Mesothelial cell of epicardium (in vitro differentiated cells): ENCODE measurements around the gene ADGRD1. TPM values are rescaled to one million over a fixed set of nuclear protein-coding genes. Genes with fewer than 3 reads are reported as not detected.

Source experiments
- DNase-seq, 2 experiments: peaks; one replicate each; pipeline ENCODE4 v3.0.0; 2021; ENCODE audit warnings: low spot score in 2 of 2; ENCODE audit not compliant: unreplicated experiment in 2 of 2
- H3K27ac Mint-ChIP-seq: 2 replicates; pipeline ENCODE4 v1.8.0; 2021; ENCODE audit warnings: mixed read lengths
- H3K27me3 Mint-ChIP-seq: 2 replicates; pipeline ENCODE4 v1.8.0; 2021; ENCODE audit warnings: low read depth, mixed read lengths
- H3K36me3 Mint-ChIP-seq: 2 replicates; pipeline ENCODE4 v1.8.0; 2021; ENCODE audit warnings: mixed read lengths
- H3K4me1 Mint-ChIP-seq: 2 replicates; pipeline ENCODE4 v1.8.0; 2021; ENCODE audit warnings: mixed read lengths
- H3K4me3 Mint-ChIP-seq: 2 replicates; pipeline ENCODE4 v1.8.0; 2021; ENCODE audit warnings: mild to moderate bottlenecking, moderate library complexity, mixed read lengths
- H3K9me3 Mint-ChIP-seq: 2 replicates; pipeline ENCODE4 v1.8.0; 2021; ENCODE audit warnings: mixed read lengths
- CTCF ChIP-seq: fragments of 200-600 bp; sonication (generic); IDR thresholded peaks from one replicate; pipeline ENCODE4 v1.5.0; 2021; ENCODE audit warnings: antibody characterized with exemption; ENCODE audit not compliant: unreplicated experiment
- total RNA-seq: library from RNA; stranded (reverse); gene quantifications from 3 replicates; pipeline ENCODE4 v1.2.1, GENCODE V29; 2021

The ADGRD1 gene
- total RNA-seq, 1 donor from 2014 or later, result 7.2 TPM

DNA sequence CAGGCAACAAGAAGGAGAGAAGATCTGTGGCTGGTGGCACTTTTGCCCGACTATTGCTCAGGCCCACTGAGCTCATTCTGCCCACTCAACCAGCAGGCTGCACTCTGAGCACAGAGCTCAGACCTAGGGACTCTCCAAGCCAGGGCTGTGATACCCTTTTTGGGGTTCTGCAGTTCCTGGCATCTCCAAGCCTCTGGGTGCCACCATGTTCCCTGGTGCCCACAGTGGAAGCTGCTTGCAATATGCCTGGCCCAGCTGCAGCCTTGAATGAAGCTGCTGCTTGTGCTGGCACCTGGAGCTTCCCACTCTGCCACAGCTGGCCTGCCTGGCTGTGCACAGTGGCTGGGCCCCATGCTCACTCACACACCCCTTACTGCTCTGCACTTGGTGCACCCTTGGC lies 236.1 kb downstream of the ADGRD1 start:
- no peak for DNase-seq
- Mint-ChIP-seq H3K36me3 (no peaks in the 10 kb centered on the region), H3K9me3 (peaks cover 22% of the 10 kb centered on the region), H3K27me3 (peaks cover 36% of the 10 kb centered on the region), H3K4me1 (no peaks in the 10 kb centered on the region), H3K4me3 (no peak overlapping the region), H3K27ac (no peak overlapping the region)
- TF ChIP-seq CTCF, result no peak

- H3K27me3 Mint-ChIP-seq, result peaks cover 36% of the 10 kb centered on the region
- no peak for TF ChIP-seq CTCF
- H3K27ac Mint-ChIP-seq, result no peak overlapping the region
- H3K36me3 Mint-ChIP-seq, result no peaks in the 10 kb centered on the region
- no peaks in the 10 kb centered on the region for H3K4me1 Mint-ChIP-seq
- no peak for DNase-seq
- H3K4me3 Mint-ChIP-seq, result no peak overlapping the region
- H3K9me3 Mint-ChIP-seq, result peaks cover 13% of the 10 kb centered on the region
These were observed 237.3 kb downstream of the ADGRD1 start for GRCh38 chr12:131190965-131191364.

Other genes starting within 250 kb of the ADGRD1 start
- gene RIMBP2, start 237.6 kb upstream of the ADGRD1 start, total RNA-seq, result 7.6 to 8.6 TPM (median 8.3 TPM) in 3 replicates
- gene STX2, start 114.7 kb upstream of the ADGRD1 start, total RNA-seq, result 14.0 to 17.3 TPM (median 16.7 TPM) in 3 replicates
- gene RAN, start 81.8 kb upstream of the ADGRD1 start, total RNA-seq, result 629 to 674 TPM (median 633 TPM) in 3 replicates